Measurements from ENCODE around the gene PRDM11.

Gene PRDM11

GRCh38 chr11:45158210-45158731, 11.8 kb downstream of the PRDM11 start:
- no peak for DNase-seq

DNA sequence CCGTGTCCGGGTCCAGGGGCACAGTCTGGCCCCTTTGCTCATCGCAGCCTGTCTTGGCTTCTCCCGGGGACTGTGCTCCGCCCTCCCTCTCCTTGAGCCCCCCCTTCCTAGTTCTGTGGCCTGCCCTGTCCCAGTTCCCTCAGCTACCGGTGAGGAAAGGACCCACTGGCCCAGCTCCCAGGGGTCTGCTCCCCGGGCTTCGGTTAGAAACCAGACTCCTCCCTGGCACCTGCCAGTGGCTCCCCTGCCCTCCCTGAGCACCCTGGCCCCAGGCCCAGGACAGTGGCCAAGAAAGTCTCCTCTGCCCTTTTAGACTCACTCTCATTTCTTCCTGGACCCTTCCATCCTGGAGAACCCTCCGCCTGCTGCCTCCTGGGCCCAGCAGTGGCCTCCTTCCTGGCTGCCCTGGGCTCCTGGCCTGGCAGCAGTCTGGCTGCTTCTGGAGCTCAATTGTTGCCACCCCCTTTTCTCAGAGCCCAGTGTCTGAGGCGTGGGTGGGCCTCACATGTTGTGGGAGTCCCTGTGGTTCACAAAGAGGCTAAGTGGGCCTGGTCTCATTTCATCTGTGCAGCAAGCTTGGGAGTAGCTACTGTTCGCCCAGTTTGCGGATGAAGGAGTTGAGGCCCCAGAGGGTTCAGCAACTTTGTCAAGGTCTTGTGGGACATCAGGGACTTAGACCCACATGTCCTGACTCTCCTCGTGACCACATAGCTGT, 12.6 kb downstream of the PRDM11 start:
- no peak for DNase-seq

DNA sequence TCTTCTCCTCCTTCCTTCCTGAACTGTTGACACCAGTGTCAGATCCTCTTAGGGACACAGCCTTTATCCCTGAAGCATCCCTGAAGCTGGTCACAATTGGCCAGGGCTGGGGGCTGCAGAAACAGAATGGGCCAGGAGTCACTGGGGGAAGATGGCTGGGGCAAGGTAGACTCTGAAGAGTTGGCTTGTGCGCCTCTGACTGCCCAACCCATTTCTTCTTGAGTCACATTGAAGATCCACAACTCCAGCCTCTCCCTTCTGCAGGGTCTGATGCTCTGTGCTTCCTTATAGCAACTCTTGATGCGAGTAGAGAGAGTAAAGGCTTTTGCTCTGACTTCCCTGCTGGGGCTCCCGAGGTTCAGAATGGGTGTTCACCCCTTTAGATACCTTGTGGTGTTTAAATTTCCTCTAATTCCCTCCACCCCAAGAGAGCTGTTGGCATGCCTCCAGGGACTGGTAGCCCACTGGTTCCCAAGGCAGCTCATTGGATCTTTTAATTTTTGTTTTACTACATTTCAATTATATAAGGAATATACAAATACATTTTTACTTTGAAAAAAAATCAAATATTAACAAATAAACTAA, 13.4 kb downstream of the PRDM11 start:
- DNase-seq: no peak

GRCh38 chr11:45161252-45162063, 15.0 kb downstream of the PRDM11 start:
- DNase-seq: no peak

- no peak for DNase-seq
Observed at GRCh38 chr11:45162064-45162375, 15.6 kb downstream of the PRDM11 start.

DNA sequence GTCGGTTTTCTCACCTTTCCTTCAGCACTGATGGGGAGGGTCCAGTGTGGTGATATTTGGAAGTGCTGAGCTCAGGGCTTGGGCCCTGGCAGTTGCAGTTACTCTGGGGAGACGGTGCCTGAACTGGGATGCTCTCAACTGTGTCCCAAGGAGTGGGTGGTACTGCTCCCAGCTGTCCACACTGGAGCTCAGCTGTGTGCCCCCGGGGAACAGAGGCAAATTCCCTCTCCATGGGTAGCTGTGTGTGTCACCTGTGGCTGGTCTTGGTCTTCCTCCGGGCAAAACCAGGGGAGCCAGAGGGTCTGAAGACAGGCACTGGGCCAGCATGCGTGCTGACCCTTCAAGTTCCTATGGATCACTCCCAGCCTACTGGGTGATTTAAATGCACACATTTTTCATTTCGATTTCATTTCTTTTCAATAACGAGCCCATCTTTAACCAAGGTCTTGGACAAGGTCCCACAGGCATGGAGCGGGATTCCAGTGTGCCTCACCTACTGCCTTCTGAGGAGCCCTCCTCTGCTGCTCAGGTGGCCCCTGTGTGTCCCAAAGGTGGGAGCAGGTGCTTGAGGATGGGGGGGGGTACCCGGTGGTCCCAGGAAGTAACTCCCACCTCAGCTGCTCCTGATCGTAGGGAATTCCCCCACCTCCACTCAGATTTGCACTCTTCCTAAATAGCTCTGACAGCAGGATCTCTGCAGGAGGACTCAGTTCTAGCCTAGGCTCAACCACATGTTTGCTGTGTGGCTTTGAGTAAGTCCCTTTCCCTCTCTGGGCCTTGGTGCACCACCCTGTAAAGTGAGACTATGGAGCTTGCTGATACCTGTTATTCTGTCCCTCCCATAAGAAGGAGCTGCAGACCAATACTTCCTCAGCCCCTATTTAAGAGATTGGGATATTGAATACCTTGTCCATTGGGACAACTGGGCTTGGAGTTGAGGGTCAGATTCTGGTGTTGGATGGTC, 16.8 kb downstream of the PRDM11 start:
- DNase-seq: no peak

- peak in 1 of 2 donors; percentile 15 for DNase-seq
Observed at GRCh38 chr11:45163956-45164575, 17.6 kb downstream of the PRDM11 start.

GRCh38 chr11:45165386-45165785, 18.9 kb downstream of the PRDM11 start:
- DNase-seq: no peak

DNA sequence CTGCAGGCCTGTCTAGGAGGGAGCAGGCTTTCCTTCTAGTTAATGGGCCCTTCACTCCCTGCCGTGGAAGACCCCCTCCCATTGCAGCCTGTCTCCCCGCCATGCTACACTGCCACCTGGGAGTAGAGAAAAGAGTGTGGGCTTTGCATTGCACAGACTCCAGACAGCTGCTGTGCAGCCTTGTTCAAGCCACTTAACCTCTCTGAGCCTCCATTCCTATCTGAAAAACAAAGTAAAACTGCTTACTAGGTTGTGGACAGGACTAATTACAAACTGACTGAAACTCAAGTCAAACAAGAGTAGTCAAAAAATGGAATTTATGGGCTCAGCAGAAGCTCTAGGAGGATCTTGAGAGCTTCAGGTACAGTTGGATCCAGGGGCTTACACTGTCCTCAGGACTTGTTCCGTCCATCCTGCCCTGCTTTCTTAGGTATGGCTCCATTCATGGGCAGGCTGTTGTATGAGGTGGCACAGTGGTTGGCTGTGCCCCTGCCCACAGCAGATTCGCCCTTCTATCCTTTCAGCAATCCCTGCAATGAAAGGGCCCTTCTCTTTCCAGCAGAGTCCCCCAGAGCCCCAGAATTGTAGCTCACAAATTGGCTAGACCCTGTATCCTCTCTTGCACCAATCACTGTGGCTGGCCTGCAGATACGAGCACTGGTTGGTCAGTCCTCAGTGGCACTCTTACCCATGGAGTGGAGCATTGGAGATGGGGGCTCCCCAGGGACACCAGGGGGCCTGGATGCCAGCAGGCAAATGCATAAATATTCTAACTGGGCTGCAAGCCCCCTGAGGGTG, 19.6 kb downstream of the PRDM11 start:
- DNase-seq: no peak

- no peak for DNase-seq
Observed at GRCh38 chr11:45166604-45166897, 20.1 kb downstream of the PRDM11 start.

GRCh38 chr11:45167283-45167682, 20.8 kb downstream of the PRDM11 start:
- DNase-seq: no peak

DNA sequence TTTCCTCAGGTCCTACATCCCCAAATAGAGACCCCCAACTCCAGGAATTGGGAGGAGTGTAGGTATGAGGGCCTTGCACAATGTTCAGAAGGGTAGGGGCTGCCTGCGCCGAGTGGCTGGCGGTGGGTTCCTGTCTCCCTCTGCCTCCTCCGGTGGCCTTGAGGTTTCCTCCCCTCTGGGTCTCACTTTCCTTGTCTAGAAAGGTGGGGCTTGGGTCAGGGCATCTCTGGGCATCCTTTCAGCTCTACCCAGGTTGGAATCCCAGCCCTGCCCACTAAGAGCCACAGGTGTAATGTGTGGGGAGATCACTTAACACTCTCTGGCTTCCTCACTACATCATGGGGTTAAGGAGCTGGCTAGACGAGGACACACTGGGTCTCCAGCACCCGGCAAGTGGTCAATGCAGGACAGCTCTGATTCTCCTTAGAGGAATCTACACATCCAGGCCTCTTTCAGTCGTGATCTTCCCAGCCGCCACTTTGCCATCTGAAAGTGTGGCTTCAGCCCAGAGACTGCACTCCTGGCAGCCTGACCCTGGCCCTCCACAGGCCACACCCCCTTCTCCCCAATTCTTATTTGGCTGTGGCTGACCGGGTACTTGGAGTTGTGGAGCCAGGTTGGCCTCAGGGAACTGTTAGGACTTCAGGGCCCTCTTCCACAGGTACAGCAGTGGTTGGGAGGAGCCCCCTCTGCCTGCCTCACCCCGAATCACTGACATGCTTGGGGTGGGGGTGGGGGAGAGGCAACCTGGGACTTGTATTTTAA, 22.1 kb downstream of the PRDM11 start:
- DNase-seq: no peak

GRCh38 chr11:45169310-45170072, 23.1 kb downstream of the PRDM11 start:
- no peak for DNase-seq

DNA sequence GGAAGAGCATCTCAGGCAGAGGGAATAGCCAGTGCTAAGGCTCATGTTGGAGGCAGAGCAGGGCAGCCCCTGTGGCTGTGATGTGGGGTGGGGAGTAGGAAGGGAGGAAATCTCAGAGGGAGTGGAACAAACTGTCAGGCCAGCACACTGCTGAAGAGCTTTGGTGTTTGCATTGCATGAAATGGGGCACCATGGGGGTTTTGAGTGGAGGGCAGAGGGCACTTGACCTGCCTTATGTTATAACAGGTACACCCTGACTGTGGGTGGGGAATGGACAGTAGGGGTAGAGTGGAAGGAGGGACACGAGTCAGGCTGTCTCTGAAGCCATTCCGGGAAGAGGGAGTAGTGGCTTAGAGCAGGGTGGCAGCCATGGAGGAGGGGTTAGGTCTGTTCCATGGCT, 24.0 kb downstream of the PRDM11 start:
- no peak for DNase-seq

GRCh38 chr11:45171550-45171949, 25.1 kb downstream of the PRDM11 start:
- DNase-seq: no peak

DNA sequence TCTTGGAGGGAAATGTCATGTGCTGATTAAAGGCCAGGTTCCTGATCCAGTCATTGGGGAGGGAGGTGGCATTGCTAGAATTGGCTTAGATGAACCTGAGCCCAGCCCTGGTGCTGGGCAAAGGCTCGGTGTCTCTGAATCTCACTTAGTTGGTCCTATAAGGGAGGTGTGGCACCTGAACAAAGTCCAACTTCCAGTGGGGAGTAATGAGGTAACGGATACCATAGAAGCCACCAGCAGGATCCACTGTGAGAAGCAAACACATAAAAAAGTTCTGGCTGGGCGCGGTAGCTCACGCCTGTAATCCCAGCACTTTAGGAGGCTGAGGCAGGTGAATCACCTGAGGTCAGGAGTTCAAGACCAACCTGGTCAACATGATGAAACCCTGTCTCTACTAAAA, 26.6 kb downstream of the PRDM11 start:
- no peak for DNase-seq

- DNase-seq: no peak
Observed at GRCh38 chr11:45174168-45174835, 27.9 kb downstream of the PRDM11 start.

DNA sequence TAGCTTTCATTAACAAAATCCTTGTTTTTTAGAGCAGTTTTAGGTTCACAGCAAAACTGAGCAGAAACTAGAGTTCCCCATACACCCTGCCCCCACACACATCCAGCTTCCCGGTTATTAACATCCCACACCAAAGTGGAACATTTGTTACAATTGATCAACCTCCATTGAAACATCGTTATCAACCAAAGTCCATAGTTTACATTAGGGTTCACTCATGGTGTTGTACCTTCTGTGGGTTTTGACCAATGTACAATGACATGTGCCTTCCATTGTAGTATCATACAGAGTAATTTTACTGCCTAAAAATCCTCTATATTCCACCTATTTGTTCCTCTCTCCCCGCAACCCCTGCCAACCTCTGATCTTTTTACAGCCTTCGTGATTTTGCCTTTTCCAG, 28.5 kb downstream of the PRDM11 start:
- DNase-seq: no peak

DNA sequence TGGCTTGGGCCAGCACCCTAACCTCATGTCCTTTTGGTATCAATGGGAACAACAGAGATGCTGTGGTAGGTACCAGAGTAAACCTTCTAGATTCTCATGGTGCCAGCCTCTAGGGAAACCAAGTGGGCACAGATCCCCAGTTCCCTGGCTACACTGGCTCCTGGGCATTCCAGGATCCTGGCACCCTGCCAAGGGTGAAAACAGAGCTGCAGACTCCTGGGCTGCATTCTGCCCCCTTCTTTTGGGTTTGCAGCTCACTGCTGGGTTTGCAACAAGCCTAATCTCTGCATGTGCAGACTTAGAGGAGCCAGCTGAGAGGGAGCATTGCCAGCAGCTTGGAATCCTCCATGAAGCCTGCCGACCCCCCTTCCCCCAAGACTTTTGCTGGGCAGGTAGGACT, 30.6 kb downstream of the PRDM11 start:
- DNase-seq: no peak

DNA sequence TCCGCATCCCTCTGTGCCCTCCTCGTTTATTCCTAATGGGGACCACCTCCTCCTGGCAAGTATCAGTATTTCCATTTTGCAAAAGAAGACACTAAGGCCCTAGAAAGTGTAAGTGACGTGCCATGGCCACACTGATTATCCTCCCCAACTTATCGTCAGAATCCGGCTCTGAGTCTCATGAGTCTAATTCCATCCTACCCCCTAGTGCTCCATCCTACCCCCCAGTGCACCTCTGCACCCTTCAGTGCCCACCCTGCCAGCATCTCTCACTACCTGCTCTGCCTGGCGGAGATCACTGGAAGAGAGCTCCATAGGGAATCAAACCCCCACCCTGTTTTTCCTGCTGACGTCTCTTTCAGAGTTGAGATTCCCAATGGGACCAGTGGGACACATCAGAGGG, 31.8 kb downstream of the PRDM11 start:
- no peak for DNase-seq

Measured in stimulated activated CD4-positive, alpha-beta T cell treated with anti-CD3 and anti-CD28 coated beads, Interleukin-2, amount 100 ng/mL, for 24 hours (primary cell).